H1 (cell line): ENCODE results near the gene CFAP210. TPM values are rescaled to one million over a fixed set of nuclear protein-coding genes. Genes with fewer than 3 reads are reported as not detected.

Source experiments
- CTCF ChIA-PET: fragments of 300-600 bp; sonication (Branson Sonifier 250); formaldehyde crosslinking; loops from one replicate; lab custom pipeline; 2021; ENCODE audit not compliant: partially characterized antibody; lab: Charles Lee
- POLR2A ChIA-PET: fragments of 300-600 bp; sonication (Branson Sonifier 250); formaldehyde crosslinking; loops from one replicate; lab custom pipeline; 2021; ENCODE audit warnings: inconsistent platforms; ENCODE audit not compliant: partially characterized antibody; lab: Charles Lee
- DNase-seq, 2 experiments: peaks; one replicate each; pipeline versions ENCODE4 v3.0.0 to v3.0.0-alpha.2; 2010 to 2022; ENCODE audit warnings: low spot score in 2 of 2, low read depth in 1 of 2, mixed read lengths in 1 of 2
- FAIRE-seq: peaks from 2 replicates; lab custom pipeline; 2011; peaks lifted over from hg19 to GRCh38; lab: Jason Lieb, UNC
- H2AFZ ChIP-seq: 2 replicates; pipeline ENCODE4 v1.8.1; 2012; ENCODE audit warnings: low read length, inconsistent platforms
- H2AK5ac ChIP-seq: 2 replicates; pipeline ENCODE4 v1.6.1; 2013; ENCODE audit warnings: low read depth, low read length
- H2BK120ac ChIP-seq: replicated peaks from 2 replicates; pipeline ENCODE3; 2013; ENCODE audit warnings: low read depth, low read length, inconsistent platforms
- H2BK12ac ChIP-seq: 2 replicates; pipeline ENCODE4 v1.6.1; 2013; ENCODE audit warnings: low read depth, low read length
- H2BK15ac ChIP-seq: 2 replicates; pipeline ENCODE4 v1.6.1; 2013; ENCODE audit warnings: low read length
- H2BK20ac ChIP-seq: 2 replicates; pipeline ENCODE4 v1.6.1; 2013; ENCODE audit warnings: low read length
- H2BK5ac ChIP-seq: 2 replicates; pipeline ENCODE4 v1.6.1; 2013; ENCODE audit warnings: low read depth, low read length
- H3K14ac ChIP-seq: 2 replicates; pipeline ENCODE4 v1.6.1; 2013; ENCODE audit warnings: inconsistent platforms; ENCODE audit not compliant: insufficient read length
- H3K18ac ChIP-seq: 2 replicates; pipeline ENCODE4 v1.6.1; 2013; ENCODE audit warnings: low read length; ENCODE audit errors: extremely low read depth
- H3K23ac ChIP-seq: 2 replicates; pipeline ENCODE4 v1.6.1; 2013; ENCODE audit warnings: inconsistent platforms; ENCODE audit not compliant: insufficient read length
- H3K23me2 ChIP-seq: 2 replicates; pipeline ENCODE4 v1.6.1; 2013; ENCODE audit warnings: low read depth, low read length
- H3K27ac ChIP-seq: 2 replicates; pipeline ENCODE4 v1.6.1; 2011; ENCODE audit warnings: low read depth, low read length, inconsistent platforms
- H3K27me3 ChIP-seq, 4 experiments: replicated peaks in 1 of 4; 1 replicate in 1 of 4; 2 replicates in 3 of 4; pipeline versions ENCODE4 v1.6.1 to v1.8.1; 2011 to 2013; ENCODE audit warnings: low read length in 3 of 4, mild to moderate bottlenecking in 3 of 4, inconsistent platforms in 2 of 4, mixed read lengths in 2 of 4, moderate library complexity in 1 of 4; ENCODE audit not compliant: control insufficient read depth in 3 of 4, insufficient read depth in 3 of 4; ENCODE audit errors: extremely low read depth in 1 of 4
- H3K36me3 ChIP-seq, 4 experiments: 2 replicates each; pipeline versions ENCODE4 v1.6.1 to v1.8.1; 2011 to 2013; ENCODE audit warnings: mild to moderate bottlenecking in 4 of 4, low read length in 3 of 4, moderate library complexity in 2 of 4, control low read depth in 1 of 4, inconsistent platforms in 1 of 4; ENCODE audit not compliant: insufficient read depth in 4 of 4, control insufficient read depth in 2 of 4
- H3K4ac ChIP-seq: replicated peaks from 2 replicates; pipeline ENCODE3; 2013; ENCODE audit warnings: low read length, low read depth, mixed read lengths, inconsistent platforms; ENCODE audit not compliant: insufficient read length
- H3K4me1 ChIP-seq, 4 experiments: replicated peaks in 1 of 4; 1 replicate in 1 of 4; 2 replicates in 3 of 4; pipeline versions ENCODE4 v1.6.1 to v1.8.1; 2011 to 2013; ENCODE audit warnings: low read length in 3 of 4, inconsistent platforms in 2 of 4, mixed read lengths in 1 of 4; ENCODE audit not compliant: insufficient read depth in 4 of 4, control insufficient read depth in 3 of 4
- H3K4me2 ChIP-seq, 2 experiments: 2 replicates each; pipeline versions ENCODE4 v1.6.1 to v1.8.1; 2011 to 2013; ENCODE audit warnings: low read depth in 2 of 2, low read length in 2 of 2, control low read depth in 1 of 2, inconsistent platforms in 1 of 2, mild to moderate bottlenecking in 1 of 2; ENCODE audit not compliant: insufficient read depth in 1 of 2
- H3K4me3 ChIP-seq, 4 experiments: fragments of 200-600, 300-600 bp in 1 of 4; sonication (generic), shearing (Covaris generic), sonication (Bioruptor Twin) in 1 of 4; 2 replicates each; pipeline versions ENCODE4 v1.5.1 to v1.8.1; 2011 to 2016; ENCODE audit warnings: low read length in 4 of 4, low read depth in 3 of 4, control low read depth in 2 of 4, inconsistent platforms in 2 of 4, mild to moderate bottlenecking in 2 of 4, mixed read lengths in 1 of 4, moderate library complexity in 1 of 4; ENCODE audit not compliant: insufficient read depth in 2 of 4; ENCODE audit errors: extremely low read depth in 1 of 4
- H3K56ac ChIP-seq: replicated peaks from 2 replicates; pipeline ENCODE3; 2013; ENCODE audit warnings: low read depth, mild to moderate bottlenecking, mixed read lengths, low read length, inconsistent platforms; ENCODE audit not compliant: insufficient read length
- H3K79me1 ChIP-seq: 2 replicates; pipeline ENCODE4 v1.6.1; 2013; ENCODE audit warnings: low read depth, low read length, control low read depth
- H3K79me2 ChIP-seq, 2 experiments: 2 replicates each; pipeline versions ENCODE4 v1.6.1 to v1.8.1; 2012 to 2013; ENCODE audit warnings: low read length in 2 of 2, mild to moderate bottlenecking in 2 of 2, inconsistent platforms in 1 of 2; ENCODE audit not compliant: insufficient read depth in 2 of 2, control insufficient read depth in 1 of 2
- H3K9ac ChIP-seq, 4 experiments: replicated peaks in 1 of 4; 1 replicate in 1 of 4; 2 replicates in 3 of 4; pipeline versions ENCODE4 v1.6.1 to v1.8.1; 2011 to 2013; ENCODE audit warnings: low read depth in 3 of 4, low read length in 3 of 4, control low read depth in 2 of 4, mild to moderate bottlenecking in 2 of 4, moderate library complexity in 2 of 4, inconsistent platforms in 1 of 4; ENCODE audit errors: extremely low read depth in 1 of 4
- H3K9me3 ChIP-seq, 2 experiments: 2 replicates each; pipeline versions ENCODE4 v1.6.1 to v1.8.1; 2012 to 2013; ENCODE audit warnings: mild to moderate bottlenecking in 2 of 2, moderate library complexity in 2 of 2, control low read depth in 1 of 2, inconsistent platforms in 1 of 2, low read depth in 1 of 2, low read length in 1 of 2, mixed read lengths in 1 of 2; ENCODE audit not compliant: insufficient read depth in 2 of 2
- H4K20me1 ChIP-seq, 2 experiments: replicated peaks in 1 of 2; 2 replicates each; pipeline versions ENCODE3 to v1.8.1; 2011 to 2013; ENCODE audit warnings: inconsistent platforms in 2 of 2, low read length in 2 of 2, mild to moderate bottlenecking in 1 of 2; ENCODE audit not compliant: insufficient read depth in 2 of 2, control insufficient read depth in 1 of 2
- H4K5ac ChIP-seq: 2 replicates; pipeline ENCODE4 v1.6.1; 2013; ENCODE audit warnings: low read length, low read depth, mixed read lengths, inconsistent platforms; ENCODE audit not compliant: insufficient read length
- H4K8ac ChIP-seq: 2 replicates; pipeline ENCODE4 v1.8.0; 2013; ENCODE audit warnings: mild to moderate bottlenecking, moderate library complexity, low read length, inconsistent platforms; ENCODE audit not compliant: insufficient read depth; ENCODE audit errors: extremely low read depth
- H4K91ac ChIP-seq: replicated peaks from 2 replicates; pipeline ENCODE3; 2013; ENCODE audit warnings: low read length, mixed read lengths, inconsistent platforms; ENCODE audit not compliant: insufficient read length
- TAF7 ChIP-seq: optimal IDR thresholded peaks from 2 replicates; pipeline ENCODE3; 2011; ENCODE audit warnings: low read depth, mild to moderate bottlenecking, inconsistent platforms, low read length, moderate library complexity, borderline replicate concordance
- YY1 ChIP-seq: IDR thresholded peaks from 2 replicates; pipeline ENCODE4 v1.6.1; 2011; ENCODE audit warnings: low read depth, mild to moderate bottlenecking, low read length
- WGBS, 2 experiments: shearing (Covaris generic) in 1 of 2; methylation state at CpG; one replicate each; pipeline versions ENCODE4 v1.1.6 to v1.1.7; 2013 to 2015; ENCODE audit warnings: low lambda C conversion rate in 2 of 2, mixed read lengths in 2 of 2, inconsistent platforms in 1 of 2, low coverage in 1 of 2, missing lambda C conversion rate in 1 of 2; ENCODE audit not compliant: insufficient replicate concordance in 2 of 2, insufficient coverage in 1 of 2, insufficient read length in 1 of 2; ENCODE audit errors: extremely low coverage in 1 of 2, missing lambda C conversion rate in 1 of 2; 5-methylcytosine and 5-hydroxymethylcytosine counted together
- polyA plus RNA-seq, 7 experiments: library from polyadenylated mRNA; depleted of rRNA in 3 of 7; stranded (reverse) in 5 of 7; unstranded in 2 of 7; fragments of >200 nt in 5 of 7; fragments of 200-250 nt in 2 of 7; gene quantifications; 1 replicate in 5 of 7; 2 replicates in 1 of 7; 4 replicates in 1 of 7; pipeline versions ENCODE4 v1.2.1 to v1.2.3, GENCODE V29; 2011 to 2013; ENCODE audit warnings: missing spikeins in 2 of 7, mixed read lengths in 2 of 7
- total RNA-seq: library from RNA; stranded (reverse); fragmentation: NEBNext Ultra II Directional; extraction: Animal tissue kit (Norgen Biotek cat#: 25700); gene quantifications from 2 replicates; pipeline ENCODE4 v1.2.1, GENCODE V29; 2021

Gene CFAP210
- total and polyA plus RNA-seq, 2 of the 8 experiments (the other 6 are each of a cell fraction or from before 2014, with no cell fraction given), result 0.06 to 0.37 TPM

- Histone ChIP-seq H3K23ac (no peak overlapping the region), H3K18ac (no peak overlapping the region), H3K27me3 (no peaks in the 10 kb centered on the region), H2AK5ac (no peak overlapping the region), H2BK15ac (no peak overlapping the region), H2BK20ac (no peak overlapping the region), H3K9ac (no peak overlapping the region), H3K36me3 (peaks cover 3 to 27% (median 16%) of the 10 kb centered on the region in 4 experiments; a peak in 6 of 8 replicates), H3K23me2 (no peaks in the 10 kb centered on the region; the same call in 1 of the 2 replicates), H3K4me2 (no peak overlapping the region), H3K4me1 (no peaks in the 10 kb centered on the region), H2BK120ac (no peak overlapping the region), H4K8ac (no peak overlapping the region), H3K79me2 (no peaks in the 10 kb centered on the region), H4K20me1 (peaks cover 0 to 2% of the 10 kb centered on the region in 2 experiments), H3K79me1 (no peaks in the 10 kb centered on the region), H3K4ac (no peak overlapping the region), H4K91ac (no peak overlapping the region), H3K14ac (no peak overlapping the region), H3K4me3 (no peak overlapping the region), H2AFZ (no peak overlapping the region), H2BK5ac (no peak overlapping the region), H3K27ac (no peak overlapping the region), H2BK12ac (no peak overlapping the region), H3K56ac (no peak overlapping the region), H3K9me3 (no peaks in the 10 kb centered on the region), H4K5ac (no peak overlapping the region)
- FAIRE-seq (no peak), DNase-seq (no peak)
- 95% methylated on average over 2 of the region's 2 CpGs; no CpG with 5 or more reads in 1 of the 2 experiments for WGBS, 2 experiments
- TF ChIP-seq TAF7, result no peak
- no peak for TF ChIP-seq YY1
- CTCF ChIA-PET, result interaction anchor here (0.6 to 1.7 kb wide), 3 partner anchors 18 to 86 kb away, joined by 3 read pairs; no protein-coding TSS in a partner anchor
- POLR2A ChIA-PET, result interaction anchor here (1.0 to 1.5 kb wide), 2 partner anchors 11 to 54 kb away, joined by 3 to 6 read pairs; partner anchors contain the start of genes CFAP210 and PHOSPHO2
These were observed 54.1 kb downstream of the CFAP210 start for GRCh38 chr2:169640104-169640503.
